ENCODE results near the gene KRTAP22-2. TPM values are rescaled to one million over a fixed set of nuclear protein-coding genes. Genes with fewer than 3 reads are reported as not detected.

Gene KRTAP22-2
- total RNA-seq, 3 donors from 2014 or later, result not detected

- no peak for DNase-seq (ENCODE audit: low spot score in 2 of 2)
- no peak for TF ChIP-seq CTCF (IDR thresholded peaks at IDR 0.05)
- no peak for TF ChIP-seq POLR2AphosphoS5 (IDR thresholded peaks at IDR 0.05)
- TF ChIP-seq POLR2A (IDR thresholded peaks at IDR 0.05), result no peak
- Histone ChIP-seq H3K36me3 (no peaks in the 10 kb centered on the region), H3K9me3 (no peaks in the 10 kb centered on the region), H3K27me3 (no peaks in the 10 kb centered on the region), H3K4me3 (no peak overlapping the region), H3K4me1 (no peaks in the 10 kb centered on the region), H3K27ac (no peak overlapping the region)
- intact Hi-C loops (cut with DNase I; ENCODE audit: low total_unique reads), result no loop called here
These were observed 12.4 kb downstream of the KRTAP22-2 start for GRCh38 chr21:30577766-30578165.

DNA sequence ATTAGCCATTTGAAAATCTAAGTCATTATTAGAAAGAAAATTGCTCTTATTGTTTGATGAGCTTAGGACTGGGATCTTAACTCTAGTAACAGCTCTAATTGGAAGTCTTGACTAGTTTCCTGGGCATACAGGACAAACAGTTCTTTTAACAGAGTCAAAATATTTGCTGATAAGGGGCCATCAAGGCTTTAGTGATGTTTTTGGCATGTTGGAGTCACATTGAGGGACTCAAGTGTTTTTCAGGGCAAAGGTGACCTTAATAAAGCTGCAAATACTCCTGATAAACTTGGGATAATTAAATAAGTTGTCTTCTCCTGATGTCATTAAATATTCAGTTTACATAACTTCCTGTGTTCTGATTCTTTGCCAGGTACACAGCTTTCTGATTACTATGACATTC, 22.6 kb downstream of the KRTAP22-2 start:
- no peak for DNase-seq (ENCODE audit: low spot score in 2 of 2)
- H3K27me3 ChIP-seq, result no peaks in the 10 kb centered on the region
- TF ChIP-seq POLR2AphosphoS5 (IDR thresholded peaks at IDR 0.05) (no peak), POLR2A (IDR thresholded peaks at IDR 0.05) (no peak), CTCF (IDR thresholded peaks at IDR 0.05) (no peak)
- H3K9me3 ChIP-seq, result no peaks in the 10 kb centered on the region
- intact Hi-C loops (cut with DNase I; ENCODE audit: low total_unique reads), result no loop called here
- H3K36me3 ChIP-seq, result no peaks in the 10 kb centered on the region
- H3K27ac ChIP-seq, result no peak overlapping the region
- H3K4me1 ChIP-seq, result no peaks in the 10 kb centered on the region
- no peak overlapping the region for H3K4me3 ChIP-seq

GRCh38 chr21:30563630-30564029, 26.6 kb downstream of the KRTAP22-2 start:
- Histone ChIP-seq H3K4me3 (no peak overlapping the region), H3K36me3 (no peaks in the 10 kb centered on the region), H3K27me3 (no peaks in the 10 kb centered on the region), H3K27ac (no peak overlapping the region), H3K9me3 (no peaks in the 10 kb centered on the region), H3K4me1 (no peaks in the 10 kb centered on the region)
- DNase-seq (ENCODE audit: low spot score in 2 of 2), result no peak
- intact Hi-C loops (cut with DNase I; ENCODE audit: low total_unique reads), result no loop called here
- TF ChIP-seq CTCF (IDR thresholded peaks at IDR 0.05) (no peak), POLR2A (IDR thresholded peaks at IDR 0.05) (no peak), POLR2AphosphoS5 (IDR thresholded peaks at IDR 0.05) (no peak)

GRCh38 chr21:30563072-30563471, 27.1 kb downstream of the KRTAP22-2 start:
- no peak for DNase-seq (ENCODE audit: low spot score in 2 of 2)
- TF ChIP-seq POLR2A (IDR thresholded peaks at IDR 0.05) (no peak), POLR2AphosphoS5 (IDR thresholded peaks at IDR 0.05) (no peak), CTCF (IDR thresholded peaks at IDR 0.05) (no peak)

DNA sequence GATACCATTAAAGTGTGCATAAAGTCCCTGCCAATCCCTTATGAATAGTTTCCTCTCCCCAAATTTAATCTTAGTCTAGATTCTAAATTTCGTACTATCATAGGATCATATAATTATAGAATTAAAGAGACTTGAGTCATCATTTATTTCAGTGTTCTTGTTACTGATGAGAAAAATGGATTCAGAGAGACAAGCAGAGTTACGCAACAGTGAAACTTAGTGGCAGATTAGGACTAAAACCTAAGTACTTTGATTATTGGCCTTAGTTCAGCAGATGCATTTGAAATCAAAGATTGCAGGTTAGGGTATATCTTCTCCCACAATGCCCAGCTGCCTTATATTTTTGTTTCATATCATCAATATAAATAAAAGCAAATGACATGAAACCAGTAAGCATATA, 28.2 kb downstream of the KRTAP22-2 start:
- TF ChIP-seq POLR2AphosphoS5 (IDR thresholded peaks at IDR 0.05), result no peak
- TF ChIP-seq POLR2A (IDR thresholded peaks at IDR 0.05), result no peak
- TF ChIP-seq CTCF (IDR thresholded peaks at IDR 0.05), result no peak
- DNase-seq (ENCODE audit: low spot score in 2 of 2), result no peak
- Histone ChIP-seq H3K4me1 (no peaks in the 10 kb centered on the region), H3K4me3 (no peak overlapping the region), H3K27me3 (no peaks in the 10 kb centered on the region), H3K27ac (no peak overlapping the region), H3K36me3 (no peaks in the 10 kb centered on the region), H3K9me3 (no peaks in the 10 kb centered on the region)
- intact Hi-C loops (cut with DNase I; ENCODE audit: low total_unique reads), result no loop called here

More at GRCh38 chr21:30563072-30563471, 27.1 kb downstream of the KRTAP22-2 start:
- Histone ChIP-seq H3K27ac (no peak overlapping the region), H3K27me3 (no peaks in the 10 kb centered on the region), H3K4me1 (no peaks in the 10 kb centered on the region), H3K9me3 (no peaks in the 10 kb centered on the region), H3K4me3 (no peak overlapping the region), H3K36me3 (no peaks in the 10 kb centered on the region)
- intact Hi-C loops (cut with DNase I; ENCODE audit: low total_unique reads), result no loop called here

Measured in breast epithelium (tissue), 4 donors.